Mesendoderm (in vitro differentiated cells): ENCODE results near the gene CHCHD10.

Source experiments
- DNase-seq: peaks from one replicate; pipeline ENCODE4 v3.0.0; 2013
- H2AK5ac ChIP-seq: 2 replicates; pipeline ENCODE4 v1.6.1; 2013; ENCODE audit warnings: low read length, inconsistent platforms
- H2BK120ac ChIP-seq: 2 replicates; pipeline ENCODE4 v1.6.1; 2013; ENCODE audit warnings: low read depth, mild to moderate bottlenecking, low read length, moderate library complexity, mixed read lengths
- H2BK15ac ChIP-seq: replicated peaks from 2 replicates; pipeline ENCODE4 v1.6.1; 2013; ENCODE audit warnings: low read depth, mild to moderate bottlenecking, moderate library complexity
- H2BK5ac ChIP-seq: 2 replicates; pipeline ENCODE4 v1.6.1; 2013; ENCODE audit warnings: low read length, inconsistent platforms
- H3K18ac ChIP-seq: 2 replicates; pipeline ENCODE4 v1.6.1; 2013; ENCODE audit warnings: mild to moderate bottlenecking, low read length, mixed read lengths
- H3K23ac ChIP-seq: one replicate; pipeline ENCODE4 v1.6.1; 2013; ENCODE audit warnings: low read length
- H3K27ac ChIP-seq: 2 replicates; pipeline ENCODE4 v1.5.1; 2013; ENCODE audit warnings: low read depth, mild to moderate bottlenecking, inconsistent platforms, low read length, moderate library complexity
- H3K27me3 ChIP-seq: 2 replicates; pipeline ENCODE4 v1.6.1; 2013; ENCODE audit warnings: low read length, control low read depth, mild to moderate bottlenecking, inconsistent platforms; ENCODE audit not compliant: insufficient read depth, poor library complexity
- H3K36me3 ChIP-seq: 2 replicates; pipeline ENCODE4 v1.6.1; 2013; ENCODE audit warnings: low read length, inconsistent platforms; ENCODE audit not compliant: control insufficient read depth, insufficient read depth
- H3K4ac ChIP-seq: one replicate; pipeline ENCODE4 v1.6.1; 2013; ENCODE audit warnings: low read depth, mild to moderate bottlenecking, low read length, moderate library complexity
- H3K4me1 ChIP-seq: 2 replicates; pipeline ENCODE4 v1.6.1; 2013; ENCODE audit warnings: low read depth, low read length, inconsistent platforms; ENCODE audit not compliant: control insufficient read depth
- H3K4me2 ChIP-seq: 2 replicates; pipeline ENCODE4 v1.6.1; 2013; ENCODE audit warnings: low read length
- H3K4me3 ChIP-seq: 2 replicates; pipeline ENCODE4 v1.5.1; 2013; ENCODE audit warnings: mild to moderate bottlenecking, low read length
- H3K56ac ChIP-seq: one replicate; pipeline ENCODE4 v1.6.1; 2013; ENCODE audit warnings: low read length
- H3K79me1 ChIP-seq: 2 replicates; pipeline ENCODE4 v1.6.1; 2013; ENCODE audit warnings: low read length, inconsistent platforms
- H3K79me2 ChIP-seq: 2 replicates; pipeline ENCODE4 v1.6.1; 2013; ENCODE audit warnings: mild to moderate bottlenecking, low read length; ENCODE audit not compliant: control insufficient read depth, insufficient read depth
- H3K9ac ChIP-seq: 2 replicates; pipeline ENCODE4 v1.6.1; 2013; ENCODE audit warnings: low read length, inconsistent platforms
- H4K5ac ChIP-seq: one replicate; pipeline ENCODE4 v1.6.1; 2013; ENCODE audit warnings: low read length
- H4K8ac ChIP-seq: one replicate; pipeline ENCODE4 v1.6.1; 2013; ENCODE audit warnings: low read depth, mild to moderate bottlenecking, control low read depth, low read length, moderate library complexity
- WGBS: extraction: QIAGEN DNeasy Blood & Tissue Kit; methylation state at CpG from one replicate; pipeline ENCODE4 v1.1.7; 2013; ENCODE audit warnings: low lambda C conversion rate, missing lambda C conversion rate; ENCODE audit not compliant: insufficient coverage; ENCODE audit errors: extremely low coverage; 5-methylcytosine and 5-hydroxymethylcytosine counted together

The CHCHD10 gene

GRCh38 chr22:23806837-23807236, 39.1 kb upstream of the CHCHD10 start:
- Histone ChIP-seq H3K4me2 (no peak overlapping the region), H3K27me3 (no peaks in the 10 kb centered on the region), H3K27ac (no peak overlapping the region), H3K4ac (no peak overlapping the region), H3K36me3 (peaks cover 17% of the 10 kb centered on the region), H4K5ac (no peak overlapping the region), H2BK120ac (no peak overlapping the region), H2BK15ac (no peak overlapping the region), H3K18ac (no peak overlapping the region), H3K23ac (no peak overlapping the region), H3K79me1 (no peaks in the 10 kb centered on the region), H2AK5ac (no peak overlapping the region), H3K79me2 (no peaks in the 10 kb centered on the region), H3K56ac (no peak overlapping the region), H3K4me3 (no peak overlapping the region), H2BK5ac (no peak overlapping the region), H4K8ac (no peak overlapping the region), H3K4me1 (no peaks in the 10 kb centered on the region), H3K9ac (no peak overlapping the region)
- WGBS: no CpG with 5 or more reads among the region's 1 CpG
- DNase-seq: no peak

- Histone ChIP-seq H3K18ac (no peak overlapping the region), H3K27ac (peak overlapping the region; percentile 47), H3K9ac (peak overlapping the region; percentile 9), H3K4ac (no peak overlapping the region), H2BK5ac (no peak overlapping the region), H3K36me3 (peaks cover 21% of the 10 kb centered on the region), H3K4me1 (no peaks in the 10 kb centered on the region), H4K8ac (no peak overlapping the region), H4K5ac (no peak overlapping the region), H3K23ac (no peak overlapping the region), H2BK120ac (no peak overlapping the region), H3K4me2 (no peak overlapping the region), H3K27me3 (no peaks in the 10 kb centered on the region), H3K4me3 (no peak overlapping the region), H2AK5ac (no peak overlapping the region), H3K56ac (peak overlapping the region; percentile 67), H3K79me2 (no peaks in the 10 kb centered on the region), H3K79me1 (no peaks in the 10 kb centered on the region), H2BK15ac (no peak overlapping the region)
- no CpG with 5 or more reads among the region's 12 CpGs for WGBS
- peak; percentile 68 for DNase-seq
Observed at GRCh38 chr22:23804781-23805291, 37.1 kb upstream of the CHCHD10 start.

GRCh38 chr22:23803001-23803819, 35.4 kb upstream of the CHCHD10 start:
- Histone ChIP-seq H2BK120ac (no peak overlapping the region), H3K4me2 (no peak overlapping the region), H3K9ac (no peak overlapping the region), H3K27me3 (no peaks in the 10 kb centered on the region), H3K4me1 (no peaks in the 10 kb centered on the region), H3K27ac (no peak overlapping the region), H3K56ac (no peak overlapping the region), H4K5ac (no peak overlapping the region), H3K4ac (no peak overlapping the region), H2BK5ac (no peak overlapping the region), H3K4me3 (no peak overlapping the region), H4K8ac (no peak overlapping the region), H3K23ac (no peak overlapping the region), H3K36me3 (peaks cover 23% of the 10 kb centered on the region), H3K79me2 (no peaks in the 10 kb centered on the region), H2BK15ac (no peak overlapping the region), H3K79me1 (no peaks in the 10 kb centered on the region), H3K18ac (no peak overlapping the region), H2AK5ac (no peak overlapping the region)
- no peak for DNase-seq
- WGBS: no CpG with 5 or more reads among the region's 21 CpGs

DNA sequence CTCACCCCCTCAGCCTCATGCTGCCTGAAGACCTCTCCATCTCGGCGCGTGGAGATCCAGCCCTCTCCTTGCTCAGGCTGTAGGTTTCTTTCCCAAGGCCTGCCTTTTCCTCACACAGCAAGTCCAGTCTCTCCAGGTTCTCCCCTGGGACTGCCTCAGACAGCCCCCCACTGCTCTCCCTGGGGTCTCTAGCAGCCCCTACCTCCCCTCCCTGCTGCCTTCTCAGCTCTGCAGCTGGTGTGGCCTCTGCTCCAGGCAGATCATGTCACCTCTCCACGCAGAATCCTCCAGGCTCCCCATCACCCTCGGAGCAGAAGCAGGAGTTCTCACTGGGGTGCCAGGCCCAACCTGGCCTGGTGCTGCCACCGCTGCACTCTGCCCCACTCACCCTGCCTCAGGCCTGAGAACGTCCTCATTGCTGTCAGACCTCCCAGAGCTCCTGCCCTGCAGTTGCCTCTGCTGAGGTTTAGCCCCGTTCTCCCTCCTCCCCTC, 34.2 kb upstream of the CHCHD10 start:
- no peak overlapping the region for H3K9ac ChIP-seq
- no CpG with 5 or more reads among the region's 8 CpGs for WGBS

GRCh38 chr22:23801238-23801821, 33.6 kb upstream of the CHCHD10 start:
- Histone ChIP-seq H3K4ac (no peak overlapping the region), H3K36me3 (peaks cover 26% of the 10 kb centered on the region), H3K79me1 (no peaks in the 10 kb centered on the region), H2BK15ac (no peak overlapping the region), H3K4me3 (no peak overlapping the region), H4K8ac (no peak overlapping the region), H3K27ac (no peak overlapping the region), H2BK5ac (no peak overlapping the region), H3K79me2 (no peaks in the 10 kb centered on the region), H3K18ac (no peak overlapping the region), H3K23ac (no peak overlapping the region), H3K56ac (no peak overlapping the region), H2BK120ac (no peak overlapping the region), H3K27me3 (no peaks in the 10 kb centered on the region), H4K5ac (no peak overlapping the region), H3K4me1 (no peaks in the 10 kb centered on the region), H3K9ac (no peak overlapping the region), H2AK5ac (no peak overlapping the region), H3K4me2 (no peak overlapping the region)
- no CpG with 5 or more reads among the region's 11 CpGs for WGBS
- no peak for DNase-seq

More for the DNA sequence above, 34.2 kb upstream of the CHCHD10 start:
- no peak overlapping the region for H3K4me2 ChIP-seq
- H3K23ac ChIP-seq: no peak overlapping the region
- no peak overlapping the region for H4K5ac ChIP-seq
- no peak overlapping the region for H2BK15ac ChIP-seq
- H3K56ac ChIP-seq: no peak overlapping the region
- H3K79me2 ChIP-seq: no peaks in the 10 kb centered on the region
- no peak overlapping the region for H4K8ac ChIP-seq
- no peaks in the 10 kb centered on the region for H3K27me3 ChIP-seq
- no peak overlapping the region for H3K27ac ChIP-seq
- H2BK5ac ChIP-seq: no peak overlapping the region
- DNase-seq: no peak
- no peak overlapping the region for H3K4ac ChIP-seq
- H3K4me3 ChIP-seq: no peak overlapping the region
- H3K4me1 ChIP-seq: no peaks in the 10 kb centered on the region
- H3K18ac ChIP-seq: no peak overlapping the region
- H2BK120ac ChIP-seq: no peak overlapping the region
- no peaks in the 10 kb centered on the region for H3K79me1 ChIP-seq
- H3K36me3 ChIP-seq: peaks cover 26% of the 10 kb centered on the region
- no peak overlapping the region for H2AK5ac ChIP-seq
